Measurements from ENCODE around the gene AGPS.

DNA sequence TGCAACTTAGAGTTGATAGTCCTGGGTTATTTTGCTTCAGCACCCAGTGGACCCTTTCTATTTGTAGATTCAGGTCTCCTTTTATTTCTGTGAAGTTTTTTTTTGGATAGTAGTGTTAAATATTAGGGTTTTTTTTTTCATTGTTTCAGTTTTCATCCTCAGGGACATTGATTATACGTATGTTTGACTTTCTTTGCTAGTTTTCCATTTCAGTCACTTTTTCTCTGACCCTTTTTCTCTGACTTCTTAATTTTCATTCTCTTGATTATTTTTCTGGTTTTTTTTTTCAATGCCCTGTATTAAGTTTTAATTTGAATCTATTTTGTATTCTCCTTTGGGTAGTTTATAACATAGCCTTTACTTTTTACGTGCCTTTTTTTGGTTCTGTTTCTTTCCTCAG is 79.4 kb downstream of the AGPS start:
- TF ChIP-seq, protein P1, sequence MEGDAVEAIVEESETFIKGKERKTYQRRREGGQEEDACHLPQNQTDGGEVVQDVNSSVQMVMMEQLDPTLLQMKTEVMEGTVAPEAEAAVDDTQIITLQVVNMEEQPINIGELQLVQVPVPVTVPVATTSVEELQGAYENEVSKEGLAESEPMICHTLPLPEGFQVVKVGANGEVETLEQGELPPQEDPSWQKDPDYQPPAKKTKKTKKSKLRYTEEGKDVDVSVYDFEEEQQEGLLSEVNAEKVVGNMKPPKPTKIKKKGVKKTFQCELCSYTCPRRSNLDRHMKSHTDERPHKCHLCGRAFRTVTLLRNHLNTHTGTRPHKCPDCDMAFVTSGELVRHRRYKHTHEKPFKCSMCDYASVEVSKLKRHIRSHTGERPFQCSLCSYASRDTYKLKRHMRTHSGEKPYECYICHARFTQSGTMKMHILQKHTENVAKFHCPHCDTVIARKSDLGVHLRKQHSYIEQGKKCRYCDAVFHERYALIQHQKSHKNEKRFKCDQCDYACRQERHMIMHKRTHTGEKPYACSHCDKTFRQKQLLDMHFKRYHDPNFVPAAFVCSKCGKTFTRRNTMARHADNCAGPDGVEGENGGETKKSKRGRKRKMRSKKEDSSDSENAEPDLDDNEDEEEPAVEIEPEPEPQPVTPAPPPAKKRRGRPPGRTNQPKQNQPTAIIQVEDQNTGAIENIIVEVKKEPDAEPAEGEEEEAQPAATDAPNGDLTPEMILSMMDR (IDR thresholded peaks at IDR 0.05) = no peak
- TF ChIP-seq KDM1A (IDR thresholded peaks at IDR 0.05; ENCODE audit: low read depth) (no peak), RAD21 (conservative IDR thresholded peaks at IDR 0.05 in 1 of 2, IDR thresholded peaks at IDR 0.05 in 1 of 2) (no peak), POLR2A (IDR thresholded peaks at IDR 0.05; ENCODE audit: low read length) (no peak), HOXB13 (CRISPR knock-in tag; IDR thresholded peaks at IDR 0.05; ENCODE audit: low read depth) (no peak), NFE2L2 (conservative IDR thresholded peaks at IDR 0.05; ENCODE audit: low read length) (no peak), PBX3 (IDR thresholded peaks at IDR 0.05) (no peak), JUNB (IDR thresholded peaks at IDR 0.05) (no peak), CEBPB (IDR thresholded peaks at IDR 0.05) (no peak)
- TF ChIP-seq, protein P2, sequence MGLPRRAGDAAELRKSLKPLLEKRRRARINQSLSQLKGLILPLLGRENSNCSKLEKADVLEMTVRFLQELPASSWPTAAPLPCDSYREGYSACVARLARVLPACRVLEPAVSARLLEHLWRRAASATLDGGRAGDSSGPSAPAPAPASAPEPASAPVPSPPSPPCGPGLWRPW (IDR thresholded peaks at IDR 0.05) = no peak
- TF ChIP-seq, protein P3, sequence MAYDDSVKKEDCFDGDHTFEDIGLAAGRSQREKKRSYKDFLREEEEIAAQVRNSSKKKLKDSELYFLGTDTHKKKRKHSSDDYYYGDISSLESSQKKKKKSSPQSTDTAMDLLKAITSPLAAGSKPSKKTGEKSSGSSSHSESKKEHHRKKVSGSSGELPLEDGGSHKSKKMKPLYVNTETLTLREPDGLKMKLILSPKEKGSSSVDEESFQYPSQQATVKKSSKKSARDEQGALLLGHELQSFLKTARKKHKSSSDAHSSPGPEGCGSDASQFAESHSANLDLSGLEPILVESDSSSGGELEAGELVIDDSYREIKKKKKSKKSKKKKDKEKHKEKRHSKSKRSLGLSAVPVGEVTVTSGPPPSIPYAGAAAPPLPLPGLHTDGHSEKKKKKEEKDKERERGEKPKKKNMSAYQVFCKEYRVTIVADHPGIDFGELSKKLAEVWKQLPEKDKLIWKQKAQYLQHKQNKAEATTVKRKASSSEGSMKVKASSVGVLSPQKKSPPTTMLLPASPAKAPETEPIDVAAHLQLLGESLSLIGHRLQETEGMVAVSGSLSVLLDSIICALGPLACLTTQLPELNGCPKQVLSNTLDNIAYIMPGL (CRISPR knock-in tag; IDR thresholded peaks at IDR 0.05; ENCODE audit: borderline replicate concordance) = no peak
- TF ChIP-seq, protein P4, sequence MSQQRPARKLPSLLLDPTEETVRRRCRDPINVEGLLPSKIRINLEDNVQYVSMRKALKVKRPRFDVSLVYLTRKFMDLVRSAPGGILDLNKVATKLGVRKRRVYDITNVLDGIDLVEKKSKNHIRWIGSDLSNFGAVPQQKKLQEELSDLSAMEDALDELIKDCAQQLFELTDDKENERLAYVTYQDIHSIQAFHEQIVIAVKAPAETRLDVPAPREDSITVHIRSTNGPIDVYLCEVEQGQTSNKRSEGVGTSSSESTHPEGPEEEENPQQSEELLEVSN (IDR thresholded peaks at IDR 0.05; ENCODE audit: borderline replicate concordance, low read depth) = no peak
- TF ChIP-seq, protein P5, sequence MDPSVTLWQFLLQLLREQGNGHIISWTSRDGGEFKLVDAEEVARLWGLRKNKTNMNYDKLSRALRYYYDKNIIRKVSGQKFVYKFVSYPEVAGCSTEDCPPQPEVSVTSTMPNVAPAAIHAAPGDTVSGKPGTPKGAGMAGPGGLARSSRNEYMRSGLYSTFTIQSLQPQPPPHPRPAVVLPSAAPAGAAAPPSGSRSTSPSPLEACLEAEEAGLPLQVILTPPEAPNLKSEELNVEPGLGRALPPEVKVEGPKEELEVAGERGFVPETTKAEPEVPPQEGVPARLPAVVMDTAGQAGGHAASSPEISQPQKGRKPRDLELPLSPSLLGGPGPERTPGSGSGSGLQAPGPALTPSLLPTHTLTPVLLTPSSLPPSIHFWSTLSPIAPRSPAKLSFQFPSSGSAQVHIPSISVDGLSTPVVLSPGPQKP (IDR thresholded peaks at IDR 0.05; ENCODE audit: low read depth, low read length) = no peak
